RWPE1 (cell line): ENCODE results near the gene MBLAC1.

Experiments used
- CTCF ChIA-PET: fragments of 350-600 bp; sonication (Branson Sonifier 250); formaldehyde crosslinking; extraction: SDS; loops from one replicate; lab custom pipeline; 2021; lab: Yijun Ruan, JAX
- POLR2A ChIA-PET: fragments of 400-600 bp; formaldehyde crosslinking; extraction: SDS; loops from one replicate; lab custom pipeline; 2020; ENCODE audit warnings: antibody characterized with exemption; ENCODE audit not compliant: low non-redundant PET; lab: Yijun Ruan, JAX
- DNase-seq: peaks from one replicate; pipeline ENCODE4 v3.0.0; 2012; ENCODE audit warnings: low spot score
- H3K27ac ChIP-seq: fragments of 450-650 bp; 2 replicates; pipeline ENCODE4 v1.5.1; 2017
- CTCF ChIP-seq: fragments of 450-650 bp; conservative IDR thresholded peaks from 2 replicates; pipeline ENCODE4 v1.5.1; 2017; ENCODE audit warnings: low read depth, mild to moderate bottlenecking

Gene MBLAC1

GRCh38 chr7:100177045-100178001 lies 50.6 kb downstream of the MBLAC1 start, which contains the start of the genes GPC2 and STAG3:
GPC2 (minus strand) TSS chr7:100177381; CDS start chr7:100177199, 182 bp downstream.
STAG3 (plus strand) TSS chr7:100177918; CDS start chr7:100180557, 2,639 bp downstream.
- no peak for TF ChIP-seq CTCF
- H3K27ac ChIP-seq, result peak within 1 kb of the TSS; percentile 44
- ChIA-PET POLR2A (interaction anchor here (0.6 to 1.3 kb wide), 2 partner anchors 28 to 108 kb away, joined by 5 to 10 read pairs; partner anchors contain the start of gene LAMTOR4), CTCF (interaction anchor here (0.6 to 1.5 kb wide), 3 partner anchors 22 to 47 kb away, joined by 3 to 6 read pairs (median 3); no protein-coding TSS in a partner anchor)
- DNase-seq, result peak; percentile 95
